HG03565 (cell line): ENCODE results near the gene LMAN2.
"Not testable (repeated sequence)": the region's sequence is repeated elsewhere in the genome, so short reads cannot be mapped to it uniquely, and the experiment has no call there.

Source experiments
- ATAC-seq: cut with Tn5 transposase; IDR thresholded peaks from one replicate; pipeline ENCODE4 v1.9.1; 2021; ENCODE audit warnings: mild to moderate bottlenecking, moderate library complexity; ENCODE audit not compliant: unreplicated experiment

The LMAN2 gene

DNA sequence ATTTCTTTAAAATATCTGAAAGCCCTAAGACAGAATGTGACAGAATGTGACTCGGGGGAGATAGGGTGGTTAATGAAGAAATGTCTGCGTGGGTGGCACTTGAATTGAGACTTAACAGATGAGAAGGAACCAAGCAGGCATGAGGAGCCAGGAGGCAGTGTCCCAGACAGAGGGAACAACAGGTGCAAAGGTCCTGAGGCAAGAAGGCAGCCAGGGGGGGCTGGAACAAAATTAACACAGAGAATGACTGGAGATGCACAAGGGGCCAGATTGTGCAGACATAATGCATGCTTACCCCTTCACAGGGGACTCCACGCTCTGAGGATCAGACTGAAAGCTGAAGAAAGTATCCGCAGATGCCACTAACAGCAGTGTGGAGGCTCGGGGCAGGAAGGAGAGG, 1.7 kb downstream of the LMAN2 start:
- ATAC-seq: no peak

DNA sequence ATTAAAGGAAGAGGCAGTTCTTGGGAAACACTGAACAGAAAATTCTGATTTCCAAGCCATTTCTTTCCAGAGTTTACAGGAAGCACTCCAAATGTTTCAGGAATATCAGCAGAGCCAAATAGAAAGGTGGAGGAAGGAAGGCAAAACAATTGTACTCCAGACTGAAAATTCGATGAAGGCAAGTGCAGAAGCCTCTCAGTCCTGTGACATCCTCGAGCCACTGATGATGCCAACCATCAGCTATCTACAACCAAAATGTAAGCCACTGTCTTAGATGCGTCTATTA, 2.2 kb downstream of the LMAN2 start:
- no peak for ATAC-seq

DNA sequence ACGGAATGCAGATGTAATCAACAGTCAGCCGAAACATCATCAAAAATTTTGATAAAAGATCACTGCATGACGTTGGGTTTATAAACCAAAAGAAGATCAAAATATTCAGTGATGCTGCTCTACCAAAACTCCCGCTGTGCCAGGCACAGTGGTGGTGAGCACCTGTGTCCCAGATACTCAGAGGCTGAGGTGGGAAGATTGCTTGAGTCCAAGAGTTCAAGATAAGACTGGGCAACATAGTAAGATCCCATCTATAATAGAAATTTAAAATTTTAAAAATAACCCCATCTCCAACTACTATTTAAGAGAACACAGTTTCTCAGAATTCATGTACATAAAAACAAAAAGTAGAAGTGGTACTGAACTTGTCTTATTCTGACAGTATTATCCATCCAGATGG, 3.8 kb downstream of the LMAN2 start:
- ATAC-seq: no peak

DNA sequence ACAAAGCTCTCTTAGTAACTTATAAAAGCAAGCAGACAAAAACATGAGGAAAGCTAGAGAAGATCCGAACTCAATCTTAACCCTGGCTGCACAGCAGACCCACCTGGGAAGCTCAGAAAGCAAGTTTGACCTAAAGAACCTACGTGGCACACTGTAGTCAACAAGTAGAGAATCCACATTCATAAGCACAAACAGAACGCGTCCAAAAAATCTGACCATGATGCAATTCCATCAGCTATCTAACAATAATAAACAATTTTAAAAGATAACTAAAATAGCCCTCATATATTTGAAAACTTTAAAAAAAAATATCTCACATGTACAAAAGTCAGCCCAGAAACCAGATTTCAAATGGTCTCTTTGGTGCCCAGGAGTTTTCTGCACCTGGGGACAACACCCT, 4.6 kb downstream of the LMAN2 start:
- no peak for ATAC-seq

DNA sequence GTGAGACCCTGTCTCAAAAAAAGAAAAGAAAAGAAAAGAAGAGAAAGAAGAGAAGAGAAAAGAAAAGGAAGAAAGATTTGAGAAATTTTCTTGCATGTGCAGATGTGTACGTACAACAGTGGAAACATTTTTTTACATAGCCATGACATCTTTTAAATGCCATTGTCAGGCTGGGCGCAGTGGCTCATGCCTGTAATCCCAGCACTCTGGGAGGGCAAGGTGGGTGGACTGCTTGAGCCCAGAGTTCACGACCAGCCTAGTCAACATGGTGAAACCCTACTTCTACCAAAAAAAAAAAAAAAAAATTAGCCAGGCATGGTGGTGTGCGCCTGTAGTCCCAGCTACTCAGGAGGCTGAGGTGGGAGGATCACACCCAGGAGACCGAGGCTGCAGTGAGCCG, 6.6 kb downstream of the LMAN2 start:
- no peak for ATAC-seq

DNA sequence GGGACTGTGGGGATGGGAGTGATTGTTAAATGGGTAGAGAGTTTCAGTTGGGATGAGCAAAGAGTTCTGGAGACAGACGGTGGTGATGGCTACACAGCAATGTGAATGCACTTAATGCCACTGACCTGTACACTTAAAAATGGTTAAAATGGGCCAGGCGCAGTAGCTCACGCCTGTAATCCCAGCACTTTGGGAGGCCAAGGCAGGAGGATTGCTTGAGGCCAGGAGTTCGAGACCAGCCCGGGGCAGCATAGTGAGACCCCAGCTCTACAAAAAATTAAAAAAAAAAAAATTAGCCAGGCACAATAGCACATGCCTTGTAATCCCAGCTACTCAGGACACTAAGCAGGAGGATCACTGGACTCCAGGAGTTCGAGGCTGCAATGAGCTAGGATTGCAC, 7.7 kb downstream of the LMAN2 start:
- no peak for ATAC-seq

DNA sequence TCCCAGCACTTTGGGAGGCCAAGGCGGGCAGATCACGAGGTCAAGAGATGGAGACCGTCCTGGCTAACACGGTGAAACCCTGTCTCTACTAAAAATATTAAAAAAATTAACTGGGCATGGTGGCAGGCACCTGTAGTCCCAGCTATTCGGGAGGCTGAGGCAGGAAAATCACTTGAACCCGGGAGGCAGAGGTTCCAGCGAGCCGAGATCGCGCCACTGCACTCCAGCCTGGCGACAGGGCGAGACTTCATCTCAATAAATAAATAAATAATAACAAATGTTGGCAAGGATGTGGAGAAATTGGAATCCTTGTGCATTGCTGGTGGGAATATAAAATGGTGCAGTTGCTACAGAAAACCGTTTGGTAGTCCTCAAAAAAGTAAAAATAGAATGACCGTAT, 8.5 kb downstream of the LMAN2 start:
- ATAC-seq: not testable (repeated sequence)

DNA sequence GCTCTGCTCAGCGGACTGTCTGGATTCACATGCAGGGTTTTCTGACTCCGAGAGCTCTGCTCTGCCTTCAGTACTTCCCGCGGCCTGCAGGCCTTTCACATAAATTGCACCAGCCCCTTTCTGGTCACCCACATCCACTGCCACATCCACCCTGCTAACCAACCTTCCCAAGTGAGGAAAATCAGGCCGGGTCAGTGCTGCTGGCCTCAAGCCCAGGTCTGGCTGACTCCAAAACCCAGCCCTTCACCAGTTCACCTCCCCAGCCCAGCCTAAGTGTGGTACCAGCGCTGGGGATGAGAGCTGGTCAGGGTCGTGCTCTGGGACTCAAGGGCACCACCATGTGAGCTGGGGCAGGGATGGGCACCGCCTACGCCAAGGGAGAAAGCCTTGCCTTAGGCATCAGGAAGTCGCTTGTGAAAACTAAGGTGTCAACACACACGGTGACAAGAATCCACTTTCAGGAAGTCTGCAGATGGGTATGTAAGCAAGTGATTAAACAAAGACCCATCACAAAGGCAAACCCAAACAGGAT, 12.3 kb downstream of the LMAN2 start:
- no peak for ATAC-seq

DNA sequence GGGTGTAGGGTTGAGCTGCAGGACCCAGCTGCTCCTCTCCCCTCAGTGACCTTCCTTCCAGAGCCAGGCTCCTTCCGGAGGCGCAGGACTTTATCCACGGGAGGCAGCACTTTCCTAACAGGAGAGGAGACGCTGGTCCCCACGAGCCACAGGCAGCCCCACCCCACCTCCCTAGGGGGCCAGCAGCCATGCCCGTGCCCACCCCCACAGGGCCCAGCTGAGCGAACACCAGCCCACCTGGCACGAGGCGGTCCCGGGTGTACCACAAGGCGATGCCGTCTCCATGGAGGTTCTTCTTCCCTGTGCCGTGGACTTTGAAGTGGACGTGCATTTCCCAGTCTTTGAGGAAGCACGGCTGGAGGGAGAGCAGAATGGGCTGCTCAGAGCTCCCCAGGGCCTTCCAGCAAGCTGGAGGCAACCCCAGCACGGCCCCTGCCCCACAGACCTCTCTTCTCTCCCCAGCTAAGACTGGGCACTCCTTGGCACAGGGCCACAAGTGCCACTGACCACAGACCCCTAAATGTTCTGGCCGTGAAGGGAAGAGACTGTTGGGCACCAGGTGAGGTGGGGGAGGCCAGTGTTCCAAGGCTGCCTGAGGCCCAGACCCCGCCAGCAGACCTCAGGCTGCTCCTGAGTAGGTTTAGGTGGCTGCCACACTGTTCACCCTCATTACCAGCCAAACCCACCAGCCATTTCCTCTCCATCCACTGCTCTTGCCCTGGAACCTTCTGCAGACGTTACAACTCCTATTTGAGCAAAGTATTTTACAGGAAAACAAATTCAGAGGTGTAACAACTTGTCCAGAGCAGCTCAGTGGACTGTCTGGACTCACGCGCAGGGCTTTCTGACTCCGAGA, 13.0 kb downstream of the LMAN2 start:
- ATAC-seq: no peak

DNA sequence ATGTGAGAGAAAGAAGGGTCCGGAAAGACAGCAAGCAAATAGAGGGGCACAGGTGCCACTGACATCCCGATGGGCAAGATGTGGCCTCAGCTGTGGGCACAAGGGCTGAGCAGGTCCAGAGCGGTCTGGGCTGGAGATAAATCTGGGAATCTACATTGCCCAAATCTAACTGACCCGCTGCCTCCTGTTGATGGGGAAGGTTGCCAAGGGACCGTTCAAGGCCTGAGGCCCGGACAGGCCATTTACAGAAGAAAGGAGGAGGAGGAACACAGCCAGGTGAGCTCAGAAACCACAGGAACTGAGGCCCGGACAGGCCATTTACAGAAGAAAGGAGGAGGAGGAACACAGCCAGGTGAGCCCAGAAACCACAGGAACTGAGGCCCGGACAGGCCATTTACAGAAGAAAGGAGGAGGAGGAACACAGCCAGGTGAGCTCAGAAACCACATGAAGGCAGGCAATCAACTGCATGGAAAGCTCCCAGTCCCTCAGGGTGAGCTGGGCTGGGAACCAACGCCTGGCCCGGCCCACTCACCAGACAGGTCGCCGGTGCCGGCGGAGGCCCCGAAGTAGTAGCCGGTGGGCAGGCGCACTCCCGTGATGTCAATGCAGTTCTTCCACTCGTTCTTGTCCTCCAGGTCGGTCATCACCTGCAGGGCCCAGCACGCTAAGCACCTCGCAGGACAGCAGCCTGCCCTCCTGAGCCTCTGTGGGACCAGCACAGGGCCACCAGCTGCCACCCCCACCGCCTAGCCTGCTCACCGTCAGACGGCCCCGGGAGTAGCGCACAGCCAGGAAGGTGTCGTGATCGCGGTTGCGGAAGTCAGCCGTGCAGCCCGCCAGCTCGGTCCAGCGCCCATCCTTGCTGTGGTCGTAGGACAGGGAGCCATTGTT, 14.6 kb downstream of the LMAN2 start:
- ATAC-seq: no peak

DNA sequence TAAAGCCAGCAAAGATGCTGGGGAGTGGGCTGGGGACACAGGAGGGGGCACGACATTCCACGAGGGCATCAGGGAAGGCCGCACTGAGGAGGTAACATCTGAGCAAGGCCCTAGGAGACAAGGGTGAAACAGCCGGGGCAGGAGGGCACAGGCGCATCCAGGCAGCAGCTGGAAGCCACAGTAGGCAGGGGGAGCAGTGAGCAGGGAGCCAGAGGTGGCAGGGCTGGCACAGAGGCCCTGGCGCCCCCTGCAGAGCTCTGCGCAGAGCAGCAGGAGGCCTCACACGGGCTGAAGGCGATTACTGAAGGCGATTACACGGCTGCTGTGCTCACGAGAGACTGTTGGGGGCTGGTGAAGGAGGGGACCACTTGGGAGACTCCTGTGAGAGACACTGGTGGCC, 15.4 kb downstream of the LMAN2 start:
- no peak for ATAC-seq

DNA sequence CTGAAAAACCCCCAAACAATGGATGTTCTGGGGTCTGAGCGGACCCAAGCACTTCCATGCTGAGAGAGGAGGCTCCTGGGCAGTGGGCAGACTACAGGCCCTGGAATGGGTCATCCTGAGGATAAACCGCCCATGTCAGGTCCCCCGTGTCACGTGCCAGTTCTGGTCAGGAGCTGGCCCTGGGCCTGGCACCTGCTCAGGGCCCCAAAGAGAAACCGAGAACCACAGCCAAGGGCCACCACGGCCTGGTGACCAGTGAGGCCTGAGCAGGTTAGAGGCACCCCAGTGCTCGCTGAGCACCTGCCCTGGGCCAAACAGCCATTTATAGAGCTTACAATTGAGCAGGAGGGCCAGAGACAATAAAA, 15.8 kb downstream of the LMAN2 start:
- no peak for ATAC-seq

DNA sequence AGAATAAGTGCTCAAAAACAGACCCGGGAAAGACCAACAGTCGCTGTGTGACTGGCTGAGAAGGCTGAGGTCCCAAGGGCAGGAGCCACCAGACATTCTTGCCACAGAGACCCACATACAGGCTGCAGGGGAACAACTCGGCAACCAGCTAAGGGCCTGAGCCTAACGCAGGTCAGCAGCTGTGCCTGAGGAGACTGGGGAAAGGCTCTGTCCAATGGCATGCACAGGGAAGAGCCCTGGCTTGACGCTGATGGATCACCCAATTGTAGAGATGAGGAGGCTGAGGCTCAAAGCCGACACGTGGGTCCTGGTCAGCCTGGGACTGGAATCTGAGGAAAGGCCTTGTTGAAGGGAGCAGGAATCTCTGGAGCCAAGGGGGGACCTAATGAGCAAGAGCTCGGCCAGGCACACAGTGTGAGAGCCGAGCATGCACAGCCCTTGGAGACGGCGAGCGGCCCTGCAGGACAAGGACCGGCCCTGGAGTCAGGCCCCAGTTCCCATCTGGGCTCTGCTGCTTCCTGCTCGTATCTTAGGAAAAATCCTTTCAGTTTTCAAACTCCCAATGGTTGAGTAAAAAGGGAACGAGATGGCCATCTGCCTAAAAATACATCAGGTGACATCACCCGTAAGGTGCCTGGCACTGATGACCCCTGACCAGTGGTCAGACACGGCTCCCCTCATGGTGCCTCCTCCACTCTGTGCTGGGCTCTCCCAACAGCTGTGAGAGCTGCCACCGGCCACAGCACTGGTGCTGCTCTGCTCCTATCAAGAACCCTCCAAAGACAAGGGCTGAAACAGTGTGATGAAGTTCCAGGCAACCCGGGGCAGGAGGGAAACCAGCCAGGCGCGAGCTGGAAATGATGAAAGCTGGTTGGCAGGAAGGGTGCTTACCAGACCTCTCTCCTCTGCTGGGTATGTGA, 16.4 kb downstream of the LMAN2 start:
- ATAC-seq: no peak

DNA sequence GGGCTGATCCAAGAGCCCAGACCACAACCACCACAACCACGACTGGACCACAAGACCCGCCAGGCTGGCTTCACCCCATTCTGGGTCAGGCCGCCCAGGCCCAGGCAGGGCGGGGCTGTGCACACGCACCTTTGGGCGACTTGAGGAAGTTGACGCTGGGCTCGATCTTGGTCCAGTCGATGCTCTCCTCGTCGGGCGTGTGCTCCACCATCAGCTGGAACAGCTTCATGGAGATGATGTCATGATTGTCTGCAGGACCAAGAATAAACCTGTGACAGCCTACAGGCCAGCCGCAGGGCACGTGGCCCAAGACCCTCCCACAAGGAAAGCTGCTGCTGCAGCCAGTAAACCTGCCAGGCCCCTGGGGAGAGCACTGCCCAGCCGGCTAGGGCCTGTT, 17.3 kb downstream of the LMAN2 start:
- no peak for ATAC-seq

DNA sequence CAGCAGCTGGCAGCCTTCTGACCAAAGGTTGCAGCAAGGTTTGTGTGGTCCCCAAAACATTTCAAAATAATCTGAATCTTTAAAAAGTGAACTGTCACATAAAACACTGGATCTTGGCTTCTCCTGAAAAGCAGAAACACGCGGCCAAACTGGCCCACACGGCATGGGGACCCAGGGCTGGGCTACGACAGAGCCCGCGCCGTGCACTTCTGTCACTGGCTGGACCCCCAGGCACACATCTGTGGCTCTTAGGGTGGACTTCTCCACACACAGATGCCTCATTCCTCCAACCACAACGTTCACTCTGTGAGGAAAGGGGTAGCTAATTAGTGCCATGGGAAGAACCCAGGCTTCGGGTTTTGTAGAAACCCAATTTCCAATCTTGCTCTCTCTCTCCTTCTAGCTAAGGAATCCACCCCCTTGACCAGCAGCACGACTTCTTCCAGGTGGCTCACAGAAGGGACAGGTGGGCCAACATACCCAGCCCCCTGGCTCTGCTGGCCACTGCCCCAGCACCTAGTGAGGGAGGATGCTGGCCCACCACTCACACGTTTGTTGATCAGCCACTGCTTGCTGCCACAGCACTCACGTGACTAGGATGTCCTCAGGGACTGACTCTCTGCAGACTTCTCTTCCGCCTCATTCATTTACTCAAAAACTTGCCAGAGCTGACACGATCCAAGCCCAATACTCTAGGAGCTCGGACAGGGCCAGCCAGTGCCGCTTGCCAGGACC, 17.9 kb downstream of the LMAN2 start:
- no peak for ATAC-seq

DNA sequence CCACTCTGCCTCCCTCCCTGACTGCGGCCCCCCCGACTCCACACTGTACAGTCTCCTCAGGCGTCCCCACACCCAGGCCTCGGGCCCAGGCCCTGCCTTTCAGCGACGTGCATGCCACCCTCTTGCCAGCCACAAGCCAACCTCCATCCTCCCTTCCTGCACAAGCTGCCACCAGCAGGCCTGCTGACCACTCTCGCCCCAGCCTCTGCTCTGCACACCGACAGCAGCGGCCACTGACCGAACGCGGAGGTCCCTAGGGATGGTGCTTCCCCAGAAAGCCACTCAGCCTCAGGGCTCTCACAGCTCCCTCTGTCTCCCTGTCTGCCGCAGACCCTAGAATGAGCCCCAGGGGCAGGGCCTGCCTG, 18.6 kb downstream of the LMAN2 start:
- no peak for ATAC-seq

DNA sequence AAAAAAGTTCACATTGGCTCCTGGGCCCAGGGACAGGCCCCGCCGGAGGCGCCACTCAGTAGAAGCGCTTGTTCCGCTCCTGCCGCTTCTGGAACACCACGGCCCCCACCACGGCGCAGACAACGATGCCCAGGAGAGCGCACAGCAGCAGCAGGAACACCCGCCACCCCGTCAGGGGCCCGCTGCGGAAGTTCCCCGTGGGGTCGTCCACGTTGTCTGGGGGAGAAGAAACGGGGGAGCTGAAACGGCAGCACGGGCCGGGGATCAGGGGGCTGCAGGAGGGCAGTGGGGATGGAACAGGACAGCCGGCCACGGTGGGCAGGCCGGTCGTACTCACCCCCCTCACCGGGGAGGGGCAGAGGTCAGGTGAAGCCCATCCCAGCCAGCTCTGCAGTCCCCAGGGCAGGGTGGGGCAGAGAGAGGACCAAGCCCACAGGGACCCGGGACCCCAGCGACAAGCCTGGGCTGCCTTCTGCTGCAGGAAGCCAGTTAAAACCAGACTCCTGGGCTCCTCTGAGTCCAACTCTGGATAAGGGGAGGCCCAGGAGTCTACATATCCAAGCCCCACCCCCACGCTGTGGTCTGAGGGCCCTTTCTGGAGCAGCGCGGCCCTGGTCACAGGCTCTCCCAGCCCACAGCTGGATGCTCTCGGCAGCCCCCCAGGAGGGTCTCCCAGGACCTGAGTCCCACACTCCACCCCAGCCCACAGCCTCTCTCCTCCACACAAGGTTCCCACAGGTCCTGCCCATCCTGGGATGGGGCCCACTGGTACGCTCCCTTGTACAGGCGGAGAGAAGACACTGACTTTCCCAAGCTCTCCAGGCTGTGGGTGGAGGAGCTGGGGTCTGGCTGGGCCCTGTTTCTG, 19.2 kb downstream of the LMAN2 start:
- ATAC-seq: no peak

DNA sequence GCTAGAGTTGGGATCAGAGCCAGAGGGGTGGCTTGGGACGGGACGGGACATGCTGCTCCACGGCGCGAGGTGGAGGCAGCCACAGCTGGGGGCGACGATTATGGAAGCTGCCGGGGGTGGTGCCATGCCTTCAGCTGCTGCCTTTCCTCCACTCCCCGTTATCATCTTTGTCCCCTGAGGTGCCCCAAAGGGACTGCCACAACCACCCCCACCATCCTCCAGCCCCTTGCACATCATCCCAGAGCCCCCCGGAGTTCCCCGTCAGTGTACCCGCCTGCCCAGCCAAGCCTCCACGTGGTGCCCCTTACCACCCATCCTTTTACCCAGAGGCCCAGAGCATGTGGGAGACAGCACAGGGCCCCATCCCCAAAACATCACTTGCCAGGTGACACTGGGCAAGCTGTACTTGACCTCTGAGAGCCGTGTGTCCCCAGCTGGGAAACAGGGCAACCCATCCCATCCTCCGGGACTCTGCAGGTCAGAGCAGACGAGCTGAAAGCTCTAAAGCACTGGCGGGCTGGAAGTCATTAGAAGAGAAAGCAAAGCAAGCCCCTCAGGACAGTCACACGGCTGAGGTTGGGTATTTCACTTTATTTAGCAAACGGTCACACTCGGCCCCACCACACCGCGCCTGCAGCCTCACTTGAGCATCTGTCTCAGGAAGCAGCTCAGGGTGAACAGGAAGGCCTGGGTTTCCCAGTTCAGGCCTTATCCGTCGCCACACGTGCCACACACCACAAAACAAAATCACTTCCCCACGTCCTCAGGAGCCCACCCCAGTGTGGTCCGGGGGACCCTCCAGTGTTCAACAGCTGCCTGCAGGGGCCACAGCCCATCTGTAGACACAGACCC, 20.3 kb downstream of the LMAN2 start:
- ATAC-seq: no peak

DNA sequence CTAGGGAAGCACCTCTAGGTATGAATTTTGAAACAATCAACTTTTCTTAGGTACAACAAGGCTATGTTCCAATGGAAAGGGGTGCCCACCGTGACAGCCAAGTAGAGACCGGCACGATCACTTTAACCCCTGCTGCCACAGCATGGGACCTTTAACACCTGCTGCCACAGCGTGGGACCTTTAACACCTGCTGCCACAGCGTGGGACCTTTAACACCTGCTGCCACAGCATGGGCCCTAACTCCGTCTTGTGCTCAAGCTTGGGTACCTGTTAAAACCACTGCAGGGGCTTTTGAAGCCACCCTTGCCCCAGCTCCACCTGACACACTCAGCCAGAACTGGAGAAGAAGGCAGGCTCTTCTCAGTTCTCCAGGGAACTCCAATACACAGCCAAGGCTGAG, 21.6 kb downstream of the LMAN2 start:
- ATAC-seq: no peak
